GM19099 (cell line): Measurements from ENCODE around the gene ANO1.

Experiments
- POLR2A ChIP-seq: IDR thresholded peaks from 3 replicates; pipeline ENCODE4 v1.6.1; 2011; ENCODE audit warnings: low read depth; ENCODE audit not compliant: insufficient read length; ENCODE audit errors: extremely low read depth

ANO1 gene

GRCh38 chr11:70123711-70124110 is 45.6 kb downstream of the ANO1 start:
- no peak for TF ChIP-seq POLR2A

GRCh38 chr11:70124321-70125000 is 46.3 kb downstream of the ANO1 start:
- TF ChIP-seq POLR2A = no peak

- no peak for TF ChIP-seq POLR2A
These were observed 48.4 kb downstream of the ANO1 start for GRCh38 chr11:70126494-70126893.

GRCh38 chr11:70127653-70128434 is 49.7 kb downstream of the ANO1 start:
- no peak for TF ChIP-seq POLR2A

GRCh38 chr11:70128435-70128906 is 50.4 kb downstream of the ANO1 start:
- TF ChIP-seq POLR2A = no peak

GRCh38 chr11:70129051-70129592 is 51.0 kb downstream of the ANO1 start:
- no peak for TF ChIP-seq POLR2A

- TF ChIP-seq POLR2A = no peak
These were observed 52.5 kb downstream of the ANO1 start for GRCh38 chr11:70130636-70131035.

- TF ChIP-seq POLR2A = no peak
These were observed 53.6 kb downstream of the ANO1 start for GRCh38 chr11:70131606-70132190.

- TF ChIP-seq POLR2A = no peak
These were observed 54.5 kb downstream of the ANO1 start for GRCh38 chr11:70132641-70133040.

- no peak for TF ChIP-seq POLR2A
These were observed 55.7 kb downstream of the ANO1 start for GRCh38 chr11:70133771-70134335.

GRCh38 chr11:70134490-70134889 is 56.4 kb downstream of the ANO1 start:
- TF ChIP-seq POLR2A = no peak

GRCh38 chr11:70135142-70135541 is 57.0 kb downstream of the ANO1 start:
- no peak for TF ChIP-seq POLR2A

- TF ChIP-seq POLR2A = no peak
These were observed 57.5 kb downstream of the ANO1 start for GRCh38 chr11:70135625-70136059.

GRCh38 chr11:70137383-70137782 is 59.3 kb downstream of the ANO1 start:
- TF ChIP-seq POLR2A = no peak

GRCh38 chr11:70138403-70138802 is 60.3 kb downstream of the ANO1 start:
- TF ChIP-seq POLR2A = no peak
